Measurements from ENCODE around the gene S100PBP.
"Not testable (repeated sequence)": the region's sequence is repeated elsewhere in the genome, so short reads cannot be mapped to it uniquely, and the experiment has no call there.

Gene S100PBP

DNA sequence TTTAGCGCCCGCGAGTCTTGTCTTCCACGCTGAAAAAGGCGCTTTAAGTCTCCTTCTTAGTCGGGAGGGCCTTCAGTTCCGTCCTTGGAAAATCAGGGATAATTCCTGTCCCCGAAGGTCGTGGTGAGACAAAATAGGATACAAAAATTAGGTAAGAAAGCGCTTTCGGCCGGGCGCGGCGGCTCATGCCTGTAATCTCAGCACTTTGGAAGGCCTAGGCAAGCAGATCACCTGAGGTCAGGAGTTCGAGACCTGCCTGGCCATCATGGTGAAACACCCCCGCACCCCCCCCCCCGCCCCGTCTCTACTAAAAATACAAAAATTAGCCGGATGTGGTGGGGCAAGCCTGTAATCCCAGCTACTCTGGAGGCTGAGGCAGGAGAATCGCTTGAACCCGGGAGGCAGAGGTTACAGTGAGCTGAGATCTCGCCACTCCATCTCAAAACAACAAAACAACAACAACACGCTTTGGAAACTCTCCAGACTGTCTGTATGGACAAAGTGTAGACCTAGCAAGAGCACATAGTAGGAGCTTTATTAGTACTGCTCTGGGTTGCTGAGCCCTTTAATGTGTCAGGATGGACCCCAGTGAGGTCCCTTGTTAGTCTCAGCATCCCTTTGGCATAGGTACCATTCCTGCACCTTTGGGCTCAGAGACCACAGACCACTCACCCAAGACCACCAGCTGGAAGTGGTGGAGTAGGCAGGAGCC, 84.5 kb downstream of the S100PBP start:
- no peak for DNase-seq

GRCh38 chr1:32902535-32902920, 85.1 kb downstream of the S100PBP start:
- no peak for DNase-seq

DNA sequence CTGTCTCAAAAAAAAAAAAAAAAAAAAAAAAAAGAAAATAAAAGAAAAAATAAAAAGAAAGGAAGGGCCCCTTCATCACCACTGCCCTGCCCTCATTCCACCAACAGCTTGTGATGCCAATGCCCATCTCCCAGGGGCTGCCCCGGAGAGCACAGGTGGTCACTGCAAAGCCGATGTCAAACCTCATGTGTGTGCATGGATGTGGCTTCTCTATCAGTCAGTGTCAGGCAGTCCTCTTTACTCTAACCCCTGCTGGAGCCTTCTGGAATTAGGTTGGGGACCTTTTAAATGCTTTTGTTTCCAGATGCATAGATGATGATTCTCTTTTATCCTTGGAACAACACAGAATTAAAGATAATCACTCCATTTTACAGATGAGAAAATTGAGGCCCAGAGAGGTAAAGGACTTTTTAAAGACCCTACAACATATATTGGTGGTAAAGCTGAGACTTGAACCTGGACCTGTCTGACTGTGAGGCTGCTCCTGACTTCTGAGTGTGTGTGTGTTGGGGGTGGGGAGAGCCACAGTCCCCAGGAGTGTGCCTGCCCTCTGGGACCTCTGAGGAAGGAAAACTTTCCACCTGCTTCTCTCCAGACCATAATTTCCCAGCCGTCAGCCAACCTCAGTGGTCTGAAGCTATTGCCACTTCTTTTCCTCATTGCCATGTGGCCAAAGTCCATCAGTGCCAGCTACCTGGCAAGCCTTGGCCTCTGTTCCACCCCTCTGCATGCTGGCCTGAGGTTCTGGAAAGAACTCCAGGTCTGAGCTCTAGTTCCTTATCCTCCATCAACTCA, 86.7 kb downstream of the S100PBP start:
- DNase-seq: no peak

DNA sequence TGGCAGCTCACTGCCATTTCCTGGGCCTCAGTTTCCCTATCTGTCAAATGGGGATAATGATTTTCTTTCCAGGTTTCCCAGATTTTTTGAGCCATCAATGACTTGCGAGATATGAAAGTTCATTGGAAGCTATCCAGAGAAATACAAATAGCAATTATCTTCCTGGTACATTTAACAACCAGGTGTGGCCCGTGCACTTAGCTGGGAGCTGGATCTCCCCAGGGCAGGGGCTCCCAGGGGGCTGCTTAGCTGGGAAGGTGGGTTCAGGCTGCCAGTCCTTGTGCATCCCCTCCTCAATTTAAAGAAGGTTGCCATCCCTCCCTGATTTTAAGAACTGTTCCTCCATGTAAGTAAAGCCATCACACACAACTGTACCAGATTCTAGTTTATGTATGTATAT, 87.3 kb downstream of the S100PBP start:
- no peak for DNase-seq

GRCh38 chr1:32905588-32905987, 88.1 kb downstream of the S100PBP start:
- not testable (repeated sequence) for DNase-seq

GRCh38 chr1:32906654-32907053, 89.2 kb downstream of the S100PBP start:
- DNase-seq: no peak

DNA sequence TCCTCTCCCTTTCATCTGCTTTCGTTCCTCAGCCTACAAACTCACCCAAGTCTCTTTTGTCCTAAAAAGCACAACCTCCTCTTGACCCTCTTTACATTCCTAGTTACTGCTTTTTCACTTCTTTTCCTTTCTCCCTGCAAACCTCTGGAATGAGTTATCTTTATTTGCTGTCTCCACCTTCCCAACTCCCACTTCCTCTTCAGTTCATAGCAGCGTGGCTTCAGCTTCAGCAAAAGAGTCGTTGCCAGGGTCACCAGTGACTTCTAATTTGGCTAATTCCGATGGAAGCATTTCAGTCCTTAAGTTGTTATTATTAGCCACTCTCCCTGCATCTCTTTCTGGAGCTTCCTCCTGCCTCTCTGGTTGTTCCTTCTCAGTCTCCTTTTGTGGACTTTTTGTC, 90.0 kb downstream of the S100PBP start:
- DNase-seq: no peak

Data from CD4-positive, alpha-beta T cell treated with Interleukin-17A for 1 hour (primary cell).